ENCODE data around the gene THBS2. TPM values are rescaled to one million over a fixed set of nuclear protein-coding genes. Genes with fewer than 3 reads are reported as not detected.

Gene THBS2
- total RNA-seq, 3 donors from 2014 or later (not counting 1 experiment from before 2014, with no cell fraction given) = not detected

GRCh38 chr6:169232507-169232931, 21.1 kb downstream of the THBS2 start:
- Mint-ChIP-seq H3K36me3 (no peaks in the 10 kb centered on the region), H3K4me3 (no peak overlapping the region), H3K27me3 (ENCODE audit: low read depth in 2 of 2) (peaks cover 0 to 12% of the 10 kb centered on the region in 2 donors), H3K27ac (no peak overlapping the region), H3K4me1 (no peaks in the 10 kb centered on the region), H3K9me3 (peaks cover 9 to 12% of the 10 kb centered on the region in 2 donors)
- Histone ChIP-seq H3K9me3 (ENCODE audit: control insufficient read depth, insufficient read depth, low read length) (peaks cover 9% of the 10 kb centered on the region), H3K27me3 (ENCODE audit: control insufficient read depth, insufficient read depth, low read length) (no peaks in the 10 kb centered on the region), H3K4me3 (ENCODE audit: low read length) (no peak overlapping the region), H3K27ac (ENCODE audit: low read length) (no peak overlapping the region), H3K36me3 (ENCODE audit: control insufficient read depth, insufficient read depth, low read length) (no peaks in the 10 kb centered on the region), H3K4me1 (ENCODE audit: control insufficient read depth, insufficient read depth, low read length) (no peaks in the 10 kb centered on the region)
- TF ChIP-seq, protein P1, sequence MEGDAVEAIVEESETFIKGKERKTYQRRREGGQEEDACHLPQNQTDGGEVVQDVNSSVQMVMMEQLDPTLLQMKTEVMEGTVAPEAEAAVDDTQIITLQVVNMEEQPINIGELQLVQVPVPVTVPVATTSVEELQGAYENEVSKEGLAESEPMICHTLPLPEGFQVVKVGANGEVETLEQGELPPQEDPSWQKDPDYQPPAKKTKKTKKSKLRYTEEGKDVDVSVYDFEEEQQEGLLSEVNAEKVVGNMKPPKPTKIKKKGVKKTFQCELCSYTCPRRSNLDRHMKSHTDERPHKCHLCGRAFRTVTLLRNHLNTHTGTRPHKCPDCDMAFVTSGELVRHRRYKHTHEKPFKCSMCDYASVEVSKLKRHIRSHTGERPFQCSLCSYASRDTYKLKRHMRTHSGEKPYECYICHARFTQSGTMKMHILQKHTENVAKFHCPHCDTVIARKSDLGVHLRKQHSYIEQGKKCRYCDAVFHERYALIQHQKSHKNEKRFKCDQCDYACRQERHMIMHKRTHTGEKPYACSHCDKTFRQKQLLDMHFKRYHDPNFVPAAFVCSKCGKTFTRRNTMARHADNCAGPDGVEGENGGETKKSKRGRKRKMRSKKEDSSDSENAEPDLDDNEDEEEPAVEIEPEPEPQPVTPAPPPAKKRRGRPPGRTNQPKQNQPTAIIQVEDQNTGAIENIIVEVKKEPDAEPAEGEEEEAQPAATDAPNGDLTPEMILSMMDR (IDR thresholded peaks at IDR 0.05) = no peak
- ATAC-seq = no peak
- DNase-seq = no peak
- WGBS (ENCODE audit: insufficient coverage) = 95% methylated on average over 22 of the region's 22 CpGs
- intact Hi-C loops (cut with micrococcal nuclease) = no loop called here

GRCh38 chr6:169231790-169232506, 21.7 kb downstream of the THBS2 start:
- H3K27ac ChIP-seq (ENCODE audit: low read length) = no peak overlapping the region

DNA sequence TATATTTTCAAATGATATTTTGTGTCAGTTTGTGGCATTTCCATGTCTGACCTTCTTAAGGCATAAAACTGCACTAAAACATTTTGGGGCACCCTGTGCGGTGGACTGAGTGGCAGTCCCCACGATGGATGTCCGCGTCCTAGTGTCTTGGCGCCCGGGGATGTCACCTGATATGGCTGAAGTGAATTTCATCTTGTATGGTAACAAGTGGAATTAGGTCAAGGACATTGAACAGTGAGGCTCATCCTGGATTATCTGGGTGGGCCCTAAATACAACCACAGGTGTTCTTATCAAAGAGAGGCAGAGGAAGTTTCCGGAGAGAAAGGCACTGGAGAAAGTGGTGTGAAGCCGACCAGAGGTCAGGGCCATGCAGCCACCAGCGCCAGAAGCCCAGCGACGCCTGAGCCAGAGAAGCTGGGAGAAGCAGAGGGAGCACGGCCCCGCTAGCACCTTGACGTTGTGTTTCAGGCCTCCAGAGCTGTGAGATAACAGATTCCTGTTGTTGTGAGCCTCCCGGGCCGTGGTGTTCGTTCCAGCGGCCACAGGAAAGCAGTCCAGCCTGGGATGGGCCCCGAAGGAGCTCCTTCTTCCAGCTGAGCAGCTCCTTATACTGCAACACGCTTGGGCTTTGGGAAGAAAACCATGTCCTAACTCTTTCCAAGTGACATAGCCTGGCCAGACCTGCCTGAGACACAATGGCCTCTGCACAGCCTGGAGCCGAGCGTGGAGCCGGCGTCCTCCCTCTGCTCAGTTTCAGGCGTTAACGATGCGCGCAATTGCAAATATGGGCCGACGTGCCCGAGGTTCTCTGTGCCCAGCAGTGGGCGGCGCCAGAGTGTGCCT, 22.5 kb downstream of the THBS2 start:
- Histone ChIP-seq H3K36me3 (ENCODE audit: control insufficient read depth, insufficient read depth, low read length) (no peaks in the 10 kb centered on the region), H3K4me1 (ENCODE audit: control insufficient read depth, insufficient read depth, low read length) (no peaks in the 10 kb centered on the region), H3K4me3 (ENCODE audit: low read length) (no peak overlapping the region), H3K27me3 (ENCODE audit: control insufficient read depth, insufficient read depth, low read length) (no peaks in the 10 kb centered on the region), H3K27ac (ENCODE audit: low read length) (no peak overlapping the region), H3K9me3 (ENCODE audit: control insufficient read depth, insufficient read depth, low read length) (peaks cover 9% of the 10 kb centered on the region)
- no peaks in the 10 kb centered on the region for H3K36me3 Mint-ChIP-seq
- TF ChIP-seq, protein P1 (IDR thresholded peaks at IDR 0.05) = no peak
- peaks cover 9 to 12% of the 10 kb centered on the region in 2 donors for H3K9me3 Mint-ChIP-seq
- WGBS (ENCODE audit: insufficient coverage) = 95% methylated on average over 33 of the region's 33 CpGs
- no peak overlapping the region for H3K4me3 Mint-ChIP-seq
- peaks cover 4 to 22% of the 10 kb centered on the region in 2 donors for H3K27me3 Mint-ChIP-seq (ENCODE audit: low read depth in 2 of 2)
- ATAC-seq (no peak), DNase-seq (no peak)
- H3K4me1 Mint-ChIP-seq = no peaks in the 10 kb centered on the region
- intact Hi-C loops (cut with micrococcal nuclease) = no loop called here
- no peak overlapping the region for H3K27ac Mint-ChIP-seq

More at GRCh38 chr6:169231790-169232506, 21.7 kb downstream of the THBS2 start:
- no peaks in the 10 kb centered on the region for H3K4me1 ChIP-seq (ENCODE audit: control insufficient read depth, insufficient read depth, low read length)
- H3K4me3 Mint-ChIP-seq = no peak overlapping the region
- WGBS (ENCODE audit: insufficient coverage) = 97% methylated on average over 55 of the region's 55 CpGs
- no peak for DNase-seq
- intact Hi-C loops (cut with micrococcal nuclease) = no loop called here
- no peak overlapping the region for H3K27ac Mint-ChIP-seq
- TF ChIP-seq, protein P1 (IDR thresholded peaks at IDR 0.05) = no peak
- no peaks in the 10 kb centered on the region for H3K27me3 ChIP-seq (ENCODE audit: control insufficient read depth, insufficient read depth, low read length)
- peaks cover 9% of the 10 kb centered on the region for H3K9me3 ChIP-seq (ENCODE audit: control insufficient read depth, insufficient read depth, low read length)
- peaks cover 0 to 14% of the 10 kb centered on the region in 2 donors for H3K27me3 Mint-ChIP-seq (ENCODE audit: low read depth in 2 of 2)
- no peaks in the 10 kb centered on the region for H3K4me1 Mint-ChIP-seq
- H3K36me3 ChIP-seq (ENCODE audit: control insufficient read depth, insufficient read depth, low read length) = no peaks in the 10 kb centered on the region
- H3K9me3 Mint-ChIP-seq = peaks cover 9 to 12% of the 10 kb centered on the region in 2 donors
- no peak for ATAC-seq
- H3K4me3 ChIP-seq (ENCODE audit: low read length) = no peak overlapping the region
- H3K36me3 Mint-ChIP-seq = no peaks in the 10 kb centered on the region

Data from natural killer cell (primary cell).